Measurements from ENCODE around the gene PARP3.
A peak's percentile ranks its signal among the peaks of the same experiment; 100 is the strongest.

The PARP3 gene

DNA sequence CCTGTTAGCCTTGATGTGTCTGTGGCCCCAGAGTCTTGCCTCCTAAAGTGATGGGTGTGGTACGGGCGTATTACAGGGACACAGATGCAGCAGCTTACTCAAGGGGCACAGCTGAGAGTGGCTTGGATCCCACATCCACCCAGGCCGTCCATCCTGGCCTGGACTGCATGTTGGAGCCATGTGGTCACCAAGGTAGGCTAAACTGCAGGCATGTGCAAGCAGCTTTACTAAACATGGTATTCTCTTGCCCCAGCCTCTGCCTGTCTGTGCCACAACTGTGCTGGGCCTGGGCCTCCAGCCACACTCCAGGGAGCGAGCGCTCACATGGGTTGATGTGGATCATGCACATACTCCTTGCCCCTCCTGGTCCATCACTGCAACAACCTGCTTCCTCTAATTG is 7.0 kb downstream of the PARP3 start:
- no peak for ATAC-seq

DNA sequence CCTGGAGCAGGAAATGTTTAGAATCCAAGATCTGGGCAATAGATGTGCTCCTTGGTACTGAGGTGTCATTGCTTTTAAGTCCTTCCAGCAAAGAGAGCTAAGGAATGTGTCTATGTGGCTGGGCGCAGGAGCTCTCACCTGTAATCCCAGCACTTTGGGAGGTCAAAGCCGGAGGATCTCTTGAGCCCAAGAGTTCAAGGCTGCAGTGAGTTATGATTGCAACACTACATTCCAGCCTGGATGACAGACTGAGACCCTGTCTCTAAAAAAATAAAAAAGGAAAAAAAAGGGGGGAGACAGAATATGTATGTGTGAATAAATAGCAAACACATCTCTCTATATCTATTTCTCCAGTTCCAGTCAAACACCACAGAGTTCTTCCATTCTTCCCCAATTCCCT is 8.7 kb downstream of the PARP3 start:
- ATAC-seq = no peak

DNA sequence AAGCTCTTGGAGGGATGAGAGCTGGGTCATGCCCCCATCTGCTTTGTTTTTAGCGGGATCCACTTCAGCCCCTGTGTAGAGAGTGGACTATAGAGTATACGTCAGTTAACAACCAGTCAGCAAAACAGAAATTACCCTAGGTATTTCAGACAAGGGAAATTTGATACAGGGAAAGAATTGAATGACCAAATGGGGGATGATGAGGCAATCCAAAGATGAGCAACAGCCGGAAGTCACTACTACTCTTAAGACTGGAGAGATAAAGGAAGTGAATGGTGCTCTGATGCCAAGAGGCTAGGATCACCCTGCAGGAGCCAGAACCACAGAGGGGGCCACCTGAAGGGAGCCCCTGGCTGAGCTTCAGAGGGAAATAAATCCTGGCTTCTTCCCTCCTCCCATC is 11.3 kb downstream of the PARP3 start:
- no peak for ATAC-seq

DNA sequence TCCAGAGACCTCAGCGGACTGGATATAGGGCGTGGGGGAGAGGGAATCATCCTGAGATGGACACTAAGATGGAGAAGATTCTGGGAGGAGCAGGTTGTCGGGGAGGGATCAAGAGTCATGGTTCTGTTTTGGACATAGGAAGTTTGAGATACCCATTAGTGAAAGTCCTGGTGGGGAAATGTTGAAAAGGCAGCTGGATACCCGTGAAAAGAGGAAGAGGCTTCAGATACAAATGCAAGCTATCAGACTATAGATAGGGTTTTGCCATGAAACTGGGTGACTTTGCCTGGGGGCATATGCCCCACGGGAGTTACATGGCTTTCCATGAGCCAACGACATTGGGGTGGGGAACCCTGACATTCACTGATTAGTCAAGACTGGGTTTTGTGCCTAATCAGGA is 11.9 kb downstream of the PARP3 start:
- no peak for ATAC-seq

DNA sequence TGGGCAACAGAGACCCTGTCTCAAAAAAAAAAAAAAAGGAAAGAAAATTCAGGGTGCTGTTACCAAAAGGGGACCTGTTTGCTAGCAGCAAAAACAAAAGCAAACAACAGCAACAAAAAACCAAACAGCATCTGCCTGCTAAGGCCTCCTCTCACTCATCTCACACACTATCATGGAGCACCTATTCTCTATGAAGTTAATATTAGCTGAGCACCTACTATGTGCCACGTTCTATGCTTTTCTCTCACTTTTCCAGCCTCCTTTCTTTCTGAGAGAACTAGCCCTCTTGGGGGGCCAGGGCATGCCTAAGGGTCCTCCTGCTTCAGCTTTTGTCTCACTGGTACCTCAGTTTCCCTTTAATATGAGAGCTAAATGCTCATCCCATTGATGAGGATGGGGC is 12.6 kb downstream of the PARP3 start:
- ATAC-seq = no peak

DNA sequence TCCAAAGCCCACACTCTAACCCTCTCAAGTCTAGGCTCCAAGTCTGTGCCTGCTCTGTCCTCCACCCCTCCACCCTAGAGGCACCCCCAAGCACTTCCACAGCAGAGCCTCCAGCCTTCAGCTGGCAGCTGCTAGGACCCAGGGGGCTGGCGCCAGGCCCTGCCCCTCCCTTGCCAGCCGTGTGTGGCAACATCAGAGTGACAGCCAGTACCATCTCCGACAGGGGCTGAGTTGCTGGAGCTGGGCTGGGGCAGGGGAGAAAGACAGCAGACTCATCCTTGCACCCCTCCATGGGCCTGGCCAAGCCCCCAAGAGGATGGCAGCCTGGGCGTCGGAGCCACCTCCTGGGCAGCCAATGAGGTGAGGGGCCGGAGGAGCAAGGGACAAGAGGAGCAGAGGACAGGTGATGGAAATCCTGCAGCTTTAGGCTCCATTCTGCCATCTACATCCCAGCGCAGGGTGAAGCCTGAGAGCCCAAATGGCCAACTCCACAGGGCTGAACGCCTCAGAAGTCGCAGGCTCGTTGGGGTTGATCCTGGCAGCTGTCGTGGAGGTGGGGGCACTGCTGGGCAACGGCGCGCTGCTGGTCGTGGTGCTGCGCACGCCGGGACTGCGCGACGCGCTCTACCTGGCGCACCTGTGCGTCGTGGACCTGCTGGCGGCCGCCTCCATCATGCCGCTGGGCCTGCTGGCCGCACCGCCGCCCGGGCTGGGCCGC is 13.2 kb downstream of the PARP3 start, which contains the start of gene GPR62:
TSS of gene GPR62 (plus strand) at position 207 of the 718 bp plus-strand sequence. CDS start at position 479, 272 bp downstream.
- peak in 1 of 2 donors; percentile 10 for ATAC-seq

DNA sequence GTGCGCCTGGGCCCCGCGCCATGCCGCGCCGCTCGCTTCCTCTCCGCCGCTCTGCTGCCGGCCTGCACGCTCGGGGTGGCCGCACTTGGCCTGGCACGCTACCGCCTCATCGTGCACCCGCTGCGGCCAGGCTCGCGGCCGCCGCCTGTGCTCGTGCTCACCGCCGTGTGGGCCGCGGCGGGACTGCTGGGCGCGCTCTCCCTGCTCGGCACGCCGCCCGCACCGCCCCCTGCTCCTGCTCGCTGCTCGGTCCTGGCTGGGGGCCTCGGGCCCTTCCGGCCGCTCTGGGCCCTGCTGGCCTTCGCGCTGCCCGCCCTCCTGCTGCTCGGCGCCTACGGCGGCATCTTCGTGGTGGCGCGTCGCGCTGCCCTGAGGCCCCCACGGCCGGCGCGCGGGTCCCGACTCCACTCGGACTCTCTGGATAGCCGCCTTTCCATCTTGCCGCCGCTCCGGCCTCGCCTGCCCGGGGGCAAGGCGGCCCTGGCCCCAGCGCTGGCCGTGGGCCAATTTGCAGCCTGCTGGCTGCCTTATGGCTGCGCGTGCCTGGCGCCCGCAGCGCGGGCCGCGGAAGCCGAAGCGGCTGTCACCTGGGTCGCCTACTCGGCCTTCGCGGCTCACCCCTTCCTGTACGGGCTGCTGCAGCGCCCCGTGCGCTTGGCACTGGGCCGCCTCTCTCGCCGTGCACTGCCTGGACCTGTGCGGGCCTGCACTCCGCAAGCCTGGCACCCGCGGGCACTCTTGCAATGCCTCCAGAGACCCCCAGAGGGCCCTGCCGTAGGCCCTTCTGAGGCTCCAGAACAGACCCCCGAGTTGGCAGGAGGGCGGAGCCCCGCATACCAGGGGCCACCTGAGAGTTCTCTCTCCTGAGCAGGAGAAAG is 14.0 kb downstream of the PARP3 start:
- ATAC-seq = peak; percentile 73 to 74

DNA sequence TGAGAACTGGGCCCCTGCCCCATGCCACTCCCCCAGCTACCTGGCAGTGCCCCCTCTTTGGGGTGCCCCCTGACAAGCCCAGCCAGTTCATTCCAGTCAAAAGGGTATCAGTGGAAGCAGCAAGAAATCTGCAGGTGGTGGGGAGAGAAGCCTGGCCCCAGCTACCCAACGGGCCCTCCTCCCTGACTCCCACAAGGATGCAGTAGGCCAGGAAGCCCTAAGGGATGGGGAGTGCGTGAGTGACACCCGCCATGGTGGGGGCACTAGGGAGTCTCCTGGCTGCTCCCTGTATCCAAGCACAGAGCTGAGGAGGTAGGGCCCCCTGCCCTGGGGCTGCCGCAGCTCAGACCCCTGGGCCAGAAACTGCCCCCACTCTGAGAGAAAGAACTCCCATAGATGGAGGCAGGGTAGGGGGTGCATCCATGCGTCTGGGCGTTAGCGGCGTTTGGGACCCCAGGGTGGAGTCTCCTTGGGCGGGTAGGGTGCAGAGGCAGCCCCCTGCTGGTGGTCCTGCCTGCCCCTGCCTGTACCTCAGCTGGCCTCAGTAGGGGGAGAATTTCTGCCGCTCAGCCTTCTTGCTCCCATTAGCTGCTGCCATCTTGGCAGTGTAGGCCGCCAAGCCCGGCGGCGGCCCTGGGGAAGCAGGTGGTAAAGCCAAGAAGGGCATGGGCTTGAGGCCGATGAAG is 15.5 kb downstream of the PARP3 start:
- ATAC-seq = no peak

DNA sequence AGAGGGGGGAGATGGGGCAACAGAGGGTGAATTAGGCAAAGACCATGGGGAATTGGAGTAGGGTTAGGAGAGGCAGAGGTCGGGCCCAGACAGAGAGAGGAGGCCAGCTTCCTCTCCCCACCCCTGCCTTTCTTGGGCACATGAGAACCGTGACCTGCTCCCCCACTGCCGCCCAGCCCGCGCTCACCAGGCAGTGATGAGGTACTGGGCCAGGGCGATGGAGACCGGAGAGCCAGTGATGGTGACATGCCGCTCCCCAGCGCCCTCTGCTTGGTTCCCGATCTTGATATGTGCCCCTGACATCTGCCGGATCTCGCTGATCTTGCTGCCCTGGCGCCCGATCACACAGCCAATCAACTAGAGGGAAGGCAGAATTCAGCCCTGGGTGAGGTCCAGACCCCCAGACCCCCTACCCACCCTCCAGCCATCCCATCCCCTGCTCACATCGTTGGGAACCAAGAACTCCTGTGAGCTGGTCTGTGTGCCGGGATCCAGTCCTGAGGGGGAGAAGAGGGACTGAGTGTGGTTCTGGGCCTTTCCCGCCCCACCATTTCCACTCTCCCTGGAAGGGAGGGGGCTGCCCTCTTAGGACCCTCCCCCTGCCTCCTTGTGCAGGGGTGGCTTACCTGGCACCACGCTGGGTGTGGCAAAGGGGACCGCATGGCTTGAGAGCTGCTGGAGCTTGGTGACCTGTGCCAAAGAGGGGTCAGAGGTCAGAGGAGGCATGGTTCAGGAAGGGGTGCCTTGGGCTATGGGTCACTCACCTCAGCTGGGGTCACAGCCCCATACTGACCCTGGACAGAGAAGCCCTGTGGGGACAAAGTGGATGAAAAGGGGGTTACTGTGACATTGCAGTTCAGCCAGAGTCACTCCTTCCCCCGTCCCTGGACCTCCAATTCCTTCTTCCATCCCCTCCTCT is 16.7 kb downstream of the PARP3 start:
- no peak for ATAC-seq

DNA sequence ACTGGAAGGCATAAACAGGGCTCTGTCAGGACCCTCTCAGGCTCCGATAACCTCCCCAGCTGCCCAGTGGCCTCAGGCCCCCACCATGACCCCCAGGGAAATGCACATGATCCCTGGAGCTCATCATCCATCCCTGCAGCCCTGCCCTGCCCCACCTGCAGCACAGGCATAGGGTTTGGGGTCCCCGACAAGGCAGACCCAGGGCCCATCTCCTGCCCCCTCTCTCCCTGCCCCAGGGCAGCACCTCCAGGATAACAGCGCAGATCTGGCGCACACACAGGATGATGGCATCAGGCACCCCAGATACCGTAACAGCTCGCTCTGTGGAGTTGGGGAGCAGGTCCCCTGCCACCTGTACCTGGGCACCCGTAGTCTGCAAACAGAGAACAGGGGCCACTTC is 17.5 kb downstream of the PARP3 start:
- no peak for ATAC-seq

DNA sequence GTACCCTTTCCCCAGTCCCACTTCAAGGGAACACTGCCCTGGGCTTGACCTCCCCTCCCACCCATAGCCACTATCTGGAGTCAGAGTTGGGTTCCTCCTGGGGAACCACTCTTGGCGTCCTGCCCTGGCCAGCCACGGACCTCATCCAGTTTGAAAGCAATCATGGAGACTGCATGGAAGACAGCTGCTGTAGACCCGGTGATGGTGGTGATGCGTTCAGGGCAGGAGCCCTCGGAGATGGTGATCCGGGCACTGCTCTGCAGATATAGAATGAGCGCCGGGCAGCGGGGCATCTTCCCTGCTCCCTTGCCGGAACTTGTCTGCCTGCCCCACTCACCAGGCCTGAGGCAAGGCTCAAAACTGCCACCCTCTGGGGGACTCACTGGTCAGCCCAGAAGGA is 18.2 kb downstream of the PARP3 start:
- ATAC-seq = no peak

DNA sequence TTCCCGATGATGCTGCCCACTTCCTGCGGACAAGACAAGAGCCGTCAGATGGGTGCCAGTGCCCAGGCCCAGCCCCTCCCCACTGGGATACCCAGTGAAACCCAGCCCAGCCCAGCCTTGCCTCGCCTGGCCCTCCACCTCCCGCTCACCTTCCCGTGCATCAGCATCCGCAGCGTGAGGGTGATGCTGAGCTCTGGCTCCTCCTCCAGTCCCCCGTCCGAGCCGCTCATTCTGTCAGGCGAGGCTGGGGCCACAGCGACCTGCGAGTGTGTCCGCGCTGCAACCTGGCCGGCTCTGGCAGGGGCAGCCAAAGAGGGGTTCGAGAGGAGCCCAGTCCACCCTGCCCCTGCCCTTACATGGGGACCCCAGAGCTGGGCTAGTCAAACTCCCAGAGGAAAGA is 18.8 kb downstream of the PARP3 start:
- ATAC-seq = no peak

DNA sequence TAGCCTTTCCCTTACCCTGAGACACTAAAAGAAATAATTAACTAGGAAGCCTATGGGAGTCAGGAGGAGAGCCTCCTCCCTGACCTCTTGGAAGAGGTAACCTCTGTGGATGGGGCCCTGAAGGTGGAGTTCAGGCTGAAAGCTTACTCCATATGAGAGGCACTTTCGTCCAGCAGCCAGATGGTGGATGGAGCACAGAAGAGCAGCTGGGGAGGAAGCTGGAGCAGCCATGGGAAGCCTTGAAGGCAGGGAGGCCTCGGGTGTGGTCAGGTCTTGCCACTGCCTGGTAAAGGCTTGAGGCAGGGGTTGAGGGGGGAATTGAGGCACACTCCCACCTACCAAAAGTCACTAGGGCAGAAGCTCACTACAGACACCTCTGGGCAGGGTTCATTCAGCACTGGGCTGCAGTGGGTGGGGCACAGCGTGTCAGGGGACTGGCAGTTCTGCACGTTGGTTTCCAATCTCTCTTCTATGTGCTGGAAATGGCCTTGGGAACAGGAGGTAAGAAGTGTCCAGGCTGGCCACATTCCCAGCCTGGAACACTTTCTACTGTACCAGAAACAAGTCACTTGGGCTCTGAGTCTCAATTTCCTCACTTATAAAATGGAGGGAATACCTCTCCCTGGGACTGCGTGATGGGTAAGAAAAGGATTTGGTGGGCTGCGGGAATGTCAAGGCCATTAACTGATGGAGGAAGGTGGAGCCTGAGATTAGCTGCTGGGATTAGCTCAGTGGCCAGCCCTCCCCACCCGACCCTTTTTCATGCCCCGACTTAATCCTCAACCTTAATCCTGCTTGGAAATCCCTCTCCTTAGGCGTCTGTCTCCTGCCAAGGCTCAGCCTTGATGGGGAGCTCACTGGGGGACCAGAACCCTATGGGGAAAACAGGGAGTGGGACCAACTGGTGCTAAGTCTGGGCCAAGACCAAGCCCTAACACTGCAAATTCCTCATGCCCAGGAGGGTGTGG is 19.7 kb downstream of the PARP3 start:
- no peak for ATAC-seq

DNA sequence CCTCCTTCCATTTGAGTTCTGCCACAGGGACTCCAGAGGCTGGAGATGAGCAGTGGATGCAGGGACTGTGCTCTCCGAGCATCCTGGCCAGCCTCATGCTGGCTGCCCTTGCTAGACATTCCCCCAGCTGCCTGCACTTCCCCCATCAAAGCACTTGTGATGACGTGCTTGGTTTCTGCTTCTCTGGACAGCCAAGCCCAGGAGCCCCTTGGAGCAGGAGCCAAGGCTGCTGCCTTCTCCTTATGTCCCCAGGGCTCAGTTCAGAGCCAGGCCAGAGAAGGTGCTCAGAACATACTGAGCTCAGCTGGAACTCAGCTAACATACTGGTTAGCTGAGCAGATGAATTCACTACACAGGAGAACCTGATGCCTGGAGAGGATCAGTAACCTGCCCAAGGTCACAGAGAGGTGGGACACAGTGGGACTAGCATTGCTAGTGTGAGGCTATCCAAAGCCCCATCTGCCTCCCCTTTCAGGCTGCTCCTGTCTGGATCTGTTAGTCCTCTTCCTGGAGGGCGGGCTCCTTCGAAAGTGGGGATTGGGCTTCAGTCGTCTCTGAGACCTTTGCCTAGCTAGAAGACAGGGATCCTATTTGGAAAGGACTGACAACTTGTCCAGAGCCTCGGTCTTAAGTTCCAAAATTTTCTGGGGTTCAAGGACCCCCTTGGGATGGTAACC is 20.8 kb downstream of the PARP3 start:
- no peak for ATAC-seq

DNA sequence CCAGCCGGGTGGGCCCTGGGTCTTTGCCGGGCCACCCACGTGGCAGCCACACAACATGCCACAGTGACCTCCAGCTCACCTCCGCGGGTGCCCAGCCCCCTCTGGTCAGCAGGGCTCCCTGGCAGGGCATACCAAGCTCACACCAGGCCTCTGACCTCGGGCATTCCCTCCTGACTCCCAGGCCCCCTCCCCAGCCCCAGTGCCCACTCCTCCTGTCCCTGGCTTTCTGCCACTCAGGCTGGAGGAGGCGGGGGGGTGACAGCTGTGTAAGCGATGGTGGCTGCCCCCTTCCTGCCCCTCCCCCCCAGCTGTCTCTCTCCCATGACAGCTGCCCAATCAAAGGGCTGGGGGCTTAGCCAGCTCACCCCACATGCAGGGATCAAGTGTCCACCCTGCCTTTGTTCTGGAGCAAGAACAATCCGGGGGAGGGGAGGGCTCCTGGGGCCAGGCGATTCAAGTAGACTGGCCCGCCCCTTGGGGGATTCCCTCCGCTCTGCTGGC is 21.8 kb downstream of the PARP3 start:
- ATAC-seq = no peak

DNA sequence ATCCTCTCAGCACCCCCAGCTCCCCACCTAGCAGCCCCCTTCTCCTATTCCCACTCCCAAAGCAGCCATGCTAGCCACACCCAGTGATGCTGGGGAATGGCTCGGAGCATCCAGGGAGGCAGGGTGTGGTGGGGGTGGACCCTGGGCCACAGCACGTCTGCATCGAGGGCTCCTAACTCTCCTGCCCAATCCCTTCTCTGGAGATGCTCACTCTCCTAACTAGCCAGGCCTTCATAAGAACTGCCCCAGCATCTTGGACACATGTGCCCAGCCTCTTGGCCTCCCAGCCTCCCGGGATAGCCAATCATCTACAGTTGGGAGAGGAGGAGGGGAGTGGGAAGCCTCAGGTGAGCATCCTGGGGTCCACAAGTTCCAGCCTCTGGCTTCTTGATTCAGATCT is 22.4 kb downstream of the PARP3 start:
- ATAC-seq = no peak

DNA sequence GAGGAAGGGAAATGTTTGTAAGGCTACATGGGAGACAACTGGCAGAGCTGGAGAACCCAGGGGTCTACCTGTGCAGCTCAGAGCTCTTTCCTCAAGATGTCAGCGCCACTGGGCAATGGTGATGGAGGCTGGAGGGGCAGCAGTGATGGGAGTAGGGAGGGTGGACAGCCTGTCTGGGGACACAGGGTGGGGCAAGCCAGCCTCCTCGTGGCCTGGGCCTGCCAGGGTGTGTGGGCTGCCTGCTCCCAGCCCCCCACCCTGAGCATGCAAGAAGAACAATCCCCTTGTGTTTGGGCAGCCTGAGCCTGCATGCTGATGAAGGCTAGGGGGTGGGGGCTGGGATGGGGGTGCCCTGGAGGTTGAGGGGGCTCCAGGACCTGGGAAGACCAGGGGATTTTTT is 23.9 kb downstream of the PARP3 start:
- no peak for ATAC-seq

DNA sequence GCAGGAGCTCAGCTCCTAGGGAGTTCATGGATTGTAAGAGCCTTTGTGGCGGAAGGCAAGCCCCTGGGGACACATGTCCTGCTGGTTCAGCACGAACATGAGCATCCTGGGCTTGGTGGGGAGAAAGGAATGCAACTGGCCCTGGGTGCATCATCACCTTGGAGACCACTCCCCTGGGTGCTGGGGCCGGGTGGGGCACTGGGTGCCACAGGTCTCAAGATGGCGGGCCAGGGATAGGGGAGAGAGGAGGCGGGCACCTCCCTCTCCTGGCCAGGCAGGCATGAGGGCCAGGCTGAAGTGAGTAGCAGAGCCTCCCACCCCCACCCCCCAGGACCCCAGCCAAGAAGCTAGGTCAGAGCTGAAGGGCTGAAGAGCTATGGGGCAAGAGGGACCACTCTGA is 24.3 kb downstream of the PARP3 start:
- ATAC-seq = no peak

DNA sequence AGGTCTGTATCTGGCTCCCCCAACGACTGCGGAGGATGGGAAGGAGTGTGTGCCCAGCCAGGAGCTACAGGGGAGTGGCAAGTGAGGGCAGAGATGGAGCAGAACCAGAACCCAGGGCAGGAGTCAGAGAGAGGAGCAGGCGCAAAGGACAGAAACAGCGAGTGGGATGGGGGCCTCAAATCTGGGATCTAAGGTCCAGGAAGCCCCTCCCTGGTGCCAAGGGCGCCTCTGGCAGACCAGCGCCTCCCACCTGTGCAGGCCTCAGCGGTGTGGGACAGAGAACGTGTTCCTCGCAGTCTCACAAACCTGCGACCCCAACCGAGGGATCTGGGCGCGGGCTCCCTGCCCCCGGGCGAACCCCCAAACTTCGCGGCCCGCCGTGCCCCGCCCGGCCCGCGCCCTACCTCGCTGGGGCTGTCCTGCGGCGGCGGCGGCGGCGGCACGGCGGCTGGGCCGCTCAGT is 24.8 kb downstream of the PARP3 start:
- ATAC-seq = peak; percentile 66 to 69
